ENCODE results near the gene RAB37.

DNA sequence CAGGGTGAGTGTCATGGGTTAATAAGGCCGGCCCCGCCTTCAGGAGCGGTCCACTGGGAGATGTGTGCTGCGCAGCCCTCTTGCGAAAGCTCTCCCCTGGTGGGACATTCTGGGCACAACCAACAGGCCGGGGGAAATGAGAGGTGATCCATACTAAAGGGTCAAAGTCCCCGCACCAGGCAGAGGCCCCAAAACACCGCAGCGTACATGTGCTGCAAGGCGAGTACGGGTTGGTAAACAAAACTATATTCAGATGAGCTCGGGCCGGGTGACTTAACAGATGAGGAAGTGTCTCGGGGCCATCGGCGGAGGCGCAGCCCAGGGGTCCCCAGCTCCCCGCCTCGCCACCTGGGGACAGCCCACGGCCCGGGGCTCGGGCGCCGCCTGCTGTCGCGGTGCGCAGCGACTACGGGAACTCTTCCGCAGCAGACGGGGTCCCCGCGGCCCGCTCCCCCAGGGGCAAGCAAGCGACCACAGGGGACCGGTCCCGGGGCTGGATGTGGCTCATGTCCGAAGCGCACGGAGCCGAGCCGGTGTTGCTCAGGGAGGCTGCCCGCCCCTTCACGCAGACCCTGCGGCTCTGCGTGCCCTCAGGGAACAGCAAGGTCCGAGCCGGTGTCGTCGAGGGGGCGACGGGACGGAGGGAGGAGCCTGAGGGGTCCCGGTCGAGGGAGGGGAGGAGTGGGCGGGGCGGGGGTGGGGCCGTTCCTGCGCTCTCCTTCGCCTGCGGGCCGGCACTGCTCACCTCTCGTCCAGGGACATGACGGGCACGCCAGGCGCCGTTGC lies at the start of gene RAB37:
- TF ChIP-seq, protein P1, sequence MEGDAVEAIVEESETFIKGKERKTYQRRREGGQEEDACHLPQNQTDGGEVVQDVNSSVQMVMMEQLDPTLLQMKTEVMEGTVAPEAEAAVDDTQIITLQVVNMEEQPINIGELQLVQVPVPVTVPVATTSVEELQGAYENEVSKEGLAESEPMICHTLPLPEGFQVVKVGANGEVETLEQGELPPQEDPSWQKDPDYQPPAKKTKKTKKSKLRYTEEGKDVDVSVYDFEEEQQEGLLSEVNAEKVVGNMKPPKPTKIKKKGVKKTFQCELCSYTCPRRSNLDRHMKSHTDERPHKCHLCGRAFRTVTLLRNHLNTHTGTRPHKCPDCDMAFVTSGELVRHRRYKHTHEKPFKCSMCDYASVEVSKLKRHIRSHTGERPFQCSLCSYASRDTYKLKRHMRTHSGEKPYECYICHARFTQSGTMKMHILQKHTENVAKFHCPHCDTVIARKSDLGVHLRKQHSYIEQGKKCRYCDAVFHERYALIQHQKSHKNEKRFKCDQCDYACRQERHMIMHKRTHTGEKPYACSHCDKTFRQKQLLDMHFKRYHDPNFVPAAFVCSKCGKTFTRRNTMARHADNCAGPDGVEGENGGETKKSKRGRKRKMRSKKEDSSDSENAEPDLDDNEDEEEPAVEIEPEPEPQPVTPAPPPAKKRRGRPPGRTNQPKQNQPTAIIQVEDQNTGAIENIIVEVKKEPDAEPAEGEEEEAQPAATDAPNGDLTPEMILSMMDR (IDR thresholded peaks at IDR 0.05), result peak in 2 of 7 experiments; percentile 7 to 52
- TF ChIP-seq POLR2A (IDR thresholded peaks at IDR 0.05) (no peak), POLR2AphosphoS5 (IDR thresholded peaks at IDR 0.05) (no peak)
